ENCODE data around the gene UCP3. TPM values are rescaled to one million over a fixed set of nuclear protein-coding genes. Genes with fewer than 3 reads are reported as not detected.
A peak's percentile ranks its signal among the peaks of the same experiment; 100 is the strongest.

Gene UCP3
- total RNA-seq, 1 experiment from 2014 or later, result 1.2 TPM

- no peak overlapping the region for H2AFZ ChIP-seq (ENCODE audit: low read length)
- TF ChIP-seq EZH2phosphoT487 (IDR thresholded peaks at IDR 0.05; ENCODE audit: borderline replicate concordance, low read length), result no peak
- peak; percentile 99 for ATAC-seq
- peaks cover 31% of the 10 kb centered on the region for H3K4me1 ChIP-seq (ENCODE audit: insufficient read depth, low read length)
- H3K79me2 ChIP-seq (ENCODE audit: low read length), result no peaks in the 10 kb centered on the region
- H3K9me2 ChIP-seq (replicated peaks; ENCODE audit: low read length), result no peaks in the 10 kb centered on the region
- POLR2A ChIA-PET (ENCODE audit: unreplicated experiment), result interaction anchor here (0.6 kb wide), 2 partner anchors 18 to 20 kb away, joined by 5 to 6 read pairs; no protein-coding TSS in a partner anchor
- peak overlapping the region; percentile 5; the same call in 1 of the 2 replicates for H3K4me3 ChIP-seq (ENCODE audit: low read length)
- no peaks in the 10 kb centered on the region for H3K27me3 ChIP-seq (ENCODE audit: low read length)
- peaks cover 4% of the 10 kb centered on the region; the same call in 1 of the 2 replicates for H3K36me3 ChIP-seq (ENCODE audit: low read depth, low read length)
- no peaks in the 10 kb centered on the region for H4K20me1 ChIP-seq (ENCODE audit: low read length)
- H3F3A ChIP-seq (ENCODE audit: low read length, unreplicated experiment), result no peaks in the 10 kb centered on the region
- H3K9ac ChIP-seq (ENCODE audit: low read length), result peak overlapping the region; percentile 19; the same call in 1 of the 2 replicates
- BruUV-seq (replicated peaks), result no TSS peak
- peak; percentile 91 for DNase-seq
- CTCF ChIA-PET, result interaction anchor here (0.6 to 1.0 kb wide), 3 partner anchors 20 to 115 kb away, joined by 3 to 5 read pairs (median 3); no protein-coding TSS in a partner anchor
- intact Hi-C loops (cut with micrococcal nuclease), result loop anchor here (2.0 kb wide), 2 partner anchors 15 to 29 kb away; no protein-coding TSS in a partner anchor
- no peaks in the 10 kb centered on the region for H3K9me3 ChIP-seq (ENCODE audit: low read length)
- peak overlapping the region; percentile 69 for H3K27ac ChIP-seq (ENCODE audit: low read length)
- peak overlapping the region; percentile 63 for H3K4me2 ChIP-seq (ENCODE audit: low read length)
Observed at GRCh38 chr11:74055938-74056337, 47.1 kb upstream of the UCP3 start.

- Histone ChIP-seq H3K27me3 (ENCODE audit: low read length) (no peaks in the 10 kb centered on the region), H3K79me2 (ENCODE audit: low read length) (no peaks in the 10 kb centered on the region), H3K27ac (ENCODE audit: low read length) (no peak overlapping the region), H3F3A (ENCODE audit: low read length, unreplicated experiment) (no peaks in the 10 kb centered on the region), H3K36me3 (ENCODE audit: low read depth, low read length) (0 out of 2 replicates have a peak, but pooled peaks cover 7% of the 10 kb centered on the region), H4K20me1 (ENCODE audit: low read length) (no peaks in the 10 kb centered on the region), H3K9me2 (replicated peaks; ENCODE audit: low read length) (no peaks in the 10 kb centered on the region), H3K4me1 (ENCODE audit: insufficient read depth, low read length) (peaks cover 15% of the 10 kb centered on the region), H2AFZ (ENCODE audit: low read length) (no peak overlapping the region), H3K4me2 (ENCODE audit: low read length) (no peak overlapping the region), H3K4me3 (ENCODE audit: low read length) (no peak overlapping the region), H3K9ac (ENCODE audit: low read length) (no peak overlapping the region), H3K9me3 (ENCODE audit: low read length) (no peaks in the 10 kb centered on the region)
- no peak for TF ChIP-seq CTCF (conservative IDR thresholded peaks at IDR 0.05; ENCODE audit: low read depth, low read length)
- ChIA-PET CTCF (no interaction called here), POLR2A (ENCODE audit: unreplicated experiment) (interaction anchor here (0.6 kb wide), 1 partner anchor 9 kb away, joined by 3 read pairs; no protein-coding TSS in a partner anchor)
- ATAC-seq (no peak), DNase-seq (peak; percentile 48)
- BruUV-seq (replicated peaks), result no TSS peak
- intact Hi-C loops (cut with micrococcal nuclease), result no loop called here
Observed at GRCh38 chr11:74050465-74050864, 41.6 kb upstream of the UCP3 start.

GRCh38 chr11:74048993-74049392 lies 40.1 kb upstream of the UCP3 start:
- Histone ChIP-seq H3K4me2 (ENCODE audit: low read length) (no peak overlapping the region), H3K79me2 (ENCODE audit: low read length) (no peaks in the 10 kb centered on the region), H3K9me2 (replicated peaks; ENCODE audit: low read length) (no peaks in the 10 kb centered on the region), H3K9ac (ENCODE audit: low read length) (no peak overlapping the region), H4K20me1 (ENCODE audit: low read length) (no peaks in the 10 kb centered on the region), H3K27ac (ENCODE audit: low read length) (no peak overlapping the region), H3K36me3 (ENCODE audit: low read depth, low read length) (0 out of 2 replicates have a peak, but pooled peaks cover 7% of the 10 kb centered on the region), H2AFZ (ENCODE audit: low read length) (no peak overlapping the region), H3K4me3 (ENCODE audit: low read length) (no peak overlapping the region), H3K9me3 (ENCODE audit: low read length) (no peaks in the 10 kb centered on the region), H3F3A (ENCODE audit: low read length, unreplicated experiment) (no peaks in the 10 kb centered on the region), H3K27me3 (ENCODE audit: low read length) (no peaks in the 10 kb centered on the region), H3K4me1 (ENCODE audit: insufficient read depth, low read length) (0 out of 2 replicates have a peak, but pooled peaks cover 6% of the 10 kb centered on the region)
- no peak for ATAC-seq
- no peak for DNase-seq
- BruUV-seq (replicated peaks), result no TSS peak
- TF ChIP-seq EZH2phosphoT487 (IDR thresholded peaks at IDR 0.05; ENCODE audit: borderline replicate concordance, low read length) (no peak), EZH2 (IDR thresholded peaks at IDR 0.05; ENCODE audit: low read length, unreplicated experiment) (no peak), CTCF (conservative IDR thresholded peaks at IDR 0.05; ENCODE audit: low read depth, low read length) (no peak)
- ChIA-PET CTCF (no interaction called here), POLR2A (ENCODE audit: unreplicated experiment) (no interaction called here)
- intact Hi-C loops (cut with micrococcal nuclease), result no loop called here

Measured in PC-3 (cell line).